Colonic mucosa (tissue), 4 donors: ENCODE measurements around the gene ASPHD1. TPM values are rescaled to one million over a fixed set of nuclear protein-coding genes. Genes with fewer than 3 reads are reported as not detected.

ENCODE experiments used
- DNase-seq: peaks from one replicate; pipeline ENCODE4 v3.0.0-alpha.2; 2020
- H3K27ac ChIP-seq: fragments of 200-600 bp; one replicate; pipeline ENCODE4 v1.8.0; 2021
- H3K27me3 ChIP-seq: fragments of 200-600 bp; one replicate; pipeline ENCODE4 v1.8.0; 2021
- H3K36me3 ChIP-seq: fragments of 200-600 bp; one replicate; pipeline ENCODE4 v1.8.0; 2021
- H3K4me1 ChIP-seq: fragments of 200-600 bp; one replicate; pipeline ENCODE4 v1.8.0; 2021; ENCODE audit warnings: mild to moderate bottlenecking
- H3K4me3 ChIP-seq: fragments of 200-600 bp; one replicate; pipeline ENCODE4 v1.8.0; 2021
- H3K9ac ChIP-seq, 2 donors: one replicate each; pipeline ENCODE4 v1.7.0; 2013; ENCODE audit warnings: control low read depth in 2 of 2, low read depth in 2 of 2, low read length in 2 of 2
- H3K9me3 ChIP-seq: fragments of 200-600 bp; one replicate; pipeline ENCODE4 v1.8.0; 2021
- CTCF ChIP-seq: fragments of 200-600 bp; IDR thresholded peaks from one replicate; pipeline ENCODE4 v1.8.0; 2022; ENCODE audit warnings: antibody characterized with exemption, mild to moderate bottlenecking
- intact Hi-C: fragments of 100-400 bp; cut with DNase I; formaldehyde crosslinking; loops from one replicate; pipeline ENCODE4 v1.14.1; 2022
- total RNA-seq, 2 donors: library from RNA; stranded (reverse); fragmentation: NEBNext Ultra II Directional in 1 of 2; extraction: Animal tissue kit (Norgen Biotek cat#: 25700) in 1 of 2; gene quantifications; one replicate each; pipeline ENCODE4 v1.2.1, GENCODE V29; 2021
- donor health status: healthy.
- donor health status: DM: no; HTN: no; CAD: no.
- donor health status: DM: no; HTN: no; CAD: no.

The ASPHD1 gene
- 1 to 10 TPM; 1.5 to 3.9 TPM for total RNA-seq

GRCh38 chr16:29900102-29900887, at the start of gene ASPHD1:
Gene ASPHD1, plus strand, starts transcription at chr16:29900488. Its CDS starts 484 bp downstream, at chr16:29900972.
- peak; percentile 65 for DNase-seq
- peak within 1 kb of the TSS; percentile 68 for H3K27ac ChIP-seq
- H3K27me3 ChIP-seq, result no peaks in the 10 kb centered on the region
- TF ChIP-seq CTCF, result no peak
- intact Hi-C loops, result no loop called here
- H3K36me3 ChIP-seq, result no peaks in the 10 kb centered on the region
- peaks cover 5% of the 10 kb centered on the region for H3K4me1 ChIP-seq
- peak within 1 kb of the TSS; percentile 24 to 58 for H3K9ac ChIP-seq
- no peaks in the 10 kb centered on the region for H3K9me3 ChIP-seq
- H3K4me3 ChIP-seq, result peak within 1 kb of the TSS; percentile 69

- intact Hi-C loops, result loop anchor here (2.0 to 10.0 kb wide), 3 partner anchors 14 to 156 kb away; partner anchors contain the start of gene PRRT2
- Histone ChIP-seq H3K4me3 (no peak overlapping the region), H3K27me3 (no peaks in the 10 kb centered on the region), H3K36me3 (peaks cover 17% of the 10 kb centered on the region), H3K27ac (no peak overlapping the region), H3K9me3 (no peaks in the 10 kb centered on the region), H3K9ac (no peak overlapping the region), H3K4me1 (no peaks in the 10 kb centered on the region)
- no peak for DNase-seq
- no peak for TF ChIP-seq CTCF
These were observed 49.3 kb upstream of the ASPHD1 start for GRCh38 chr16:29850998-29851397.

- TF ChIP-seq CTCF, result no peak
- Histone ChIP-seq H3K4me3 (no peak overlapping the region), H3K4me1 (no peaks in the 10 kb centered on the region), H3K9me3 (no peaks in the 10 kb centered on the region), H3K36me3 (peaks cover under 1% of the 10 kb centered on the region), H3K9ac (no peak overlapping the region), H3K27me3 (no peaks in the 10 kb centered on the region), H3K27ac (peak overlapping the region; percentile 34)
- DNase-seq, result no peak
- intact Hi-C loops, result loop anchor here (5.0 to 10.0 kb wide), 2 partner anchors 40 to 158 kb away; partner anchors contain the start of gene PRRT2
These were observed 47.6 kb upstream of the ASPHD1 start for GRCh38 chr16:29852654-29853053.

- no peak overlapping the region for H3K9ac ChIP-seq
- H3K4me3 ChIP-seq, result no peak overlapping the region
- intact Hi-C loops, result loop anchor here (5.0 to 10.0 kb wide), 2 partner anchors 42 to 160 kb away; partner anchors contain the start of gene PRRT2
- no peak overlapping the region for H3K27ac ChIP-seq
- no peaks in the 10 kb centered on the region for H3K36me3 ChIP-seq
- no peaks in the 10 kb centered on the region for H3K27me3 ChIP-seq
- no peaks in the 10 kb centered on the region for H3K4me1 ChIP-seq
- no peak for DNase-seq
- no peaks in the 10 kb centered on the region for H3K9me3 ChIP-seq
- no peak for TF ChIP-seq CTCF
These were observed 45.7 kb upstream of the ASPHD1 start for GRCh38 chr16:29854520-29855100.

- intact Hi-C loops, result loop anchor here (10.0 kb wide), 1 partner anchor 162 kb away; no protein-coding TSS in a partner anchor
- no peak for DNase-seq
- no peak overlapping the region for H3K9ac ChIP-seq
- no peak for TF ChIP-seq CTCF
- H3K36me3 ChIP-seq, result no peaks in the 10 kb centered on the region
- no peak overlapping the region for H3K4me3 ChIP-seq
- H3K27ac ChIP-seq, result no peak overlapping the region
- H3K4me1 ChIP-seq, result peaks cover 8% of the 10 kb centered on the region
- H3K9me3 ChIP-seq, result no peaks in the 10 kb centered on the region
- H3K27me3 ChIP-seq, result no peaks in the 10 kb centered on the region
These were observed 43.0 kb upstream of the ASPHD1 start for GRCh38 chr16:29857133-29857760.
